IMR-90 (cell line): ENCODE data around the gene PREP.

Source experiments
- BHLHE40 ChIP-seq: fragments of 150-350 bp; IDR thresholded peaks from 2 replicates; pipeline ENCODE4 v1.6.1; 2016; ENCODE audit warnings: mild to moderate bottlenecking, low read depth, low read length
- MAFK ChIP-seq: IDR thresholded peaks from 2 replicates; pipeline ENCODE4 v1.6.1; 2012; ENCODE audit warnings: low read depth, low read length, improper control_type of control experiment
- MXI1 ChIP-seq: IDR thresholded peaks from 2 replicates; pipeline ENCODE4 v1.6.1; 2012; ENCODE audit warnings: low read depth, mild to moderate bottlenecking, low read length, moderate library complexity, borderline replicate concordance
- NFE2L2 ChIP-seq: fragments of 150-350 bp; IDR thresholded peaks from 2 replicates; pipeline ENCODE4 v1.6.1; 2016; ENCODE audit warnings: low read depth, mild to moderate bottlenecking, low read length
- POLR2A ChIP-seq: IDR thresholded peaks from 2 replicates; pipeline ENCODE4 v1.6.1; 2012; ENCODE audit warnings: mild to moderate bottlenecking, low read depth, low read length
- TF ChIP-seq, protein P1 (sequence below): conservative IDR thresholded peaks from 2 replicates; pipeline ENCODE4 v1.5.1; 2012; ENCODE audit warnings: mild to moderate bottlenecking, low read depth, low read length, improper control_type of control experiment

DNA sequence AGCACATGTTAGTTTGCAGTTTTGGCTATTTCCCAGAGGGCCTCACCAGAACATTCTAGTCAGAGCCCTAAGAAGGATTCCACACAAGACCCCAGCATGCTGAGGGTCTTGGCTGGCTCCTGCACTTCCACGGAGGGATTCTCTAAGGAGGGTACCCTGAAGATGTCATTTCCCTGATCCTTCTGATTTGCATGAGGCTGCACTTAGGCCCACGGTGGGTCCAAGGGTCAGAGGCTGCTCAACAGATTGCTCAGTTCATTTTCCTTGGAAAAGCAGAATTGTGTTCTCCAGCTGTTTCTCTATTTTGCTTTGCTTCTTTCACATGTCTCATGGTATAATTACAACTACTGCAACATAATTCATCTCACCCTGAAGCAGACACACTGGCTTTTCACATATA, 22.2 kb downstream of the PREP start:
- no peak for TF ChIP-seq MAFK
- no peak for TF ChIP-seq POLR2A
- TF ChIP-seq, protein P1, sequence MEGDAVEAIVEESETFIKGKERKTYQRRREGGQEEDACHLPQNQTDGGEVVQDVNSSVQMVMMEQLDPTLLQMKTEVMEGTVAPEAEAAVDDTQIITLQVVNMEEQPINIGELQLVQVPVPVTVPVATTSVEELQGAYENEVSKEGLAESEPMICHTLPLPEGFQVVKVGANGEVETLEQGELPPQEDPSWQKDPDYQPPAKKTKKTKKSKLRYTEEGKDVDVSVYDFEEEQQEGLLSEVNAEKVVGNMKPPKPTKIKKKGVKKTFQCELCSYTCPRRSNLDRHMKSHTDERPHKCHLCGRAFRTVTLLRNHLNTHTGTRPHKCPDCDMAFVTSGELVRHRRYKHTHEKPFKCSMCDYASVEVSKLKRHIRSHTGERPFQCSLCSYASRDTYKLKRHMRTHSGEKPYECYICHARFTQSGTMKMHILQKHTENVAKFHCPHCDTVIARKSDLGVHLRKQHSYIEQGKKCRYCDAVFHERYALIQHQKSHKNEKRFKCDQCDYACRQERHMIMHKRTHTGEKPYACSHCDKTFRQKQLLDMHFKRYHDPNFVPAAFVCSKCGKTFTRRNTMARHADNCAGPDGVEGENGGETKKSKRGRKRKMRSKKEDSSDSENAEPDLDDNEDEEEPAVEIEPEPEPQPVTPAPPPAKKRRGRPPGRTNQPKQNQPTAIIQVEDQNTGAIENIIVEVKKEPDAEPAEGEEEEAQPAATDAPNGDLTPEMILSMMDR: no peak
- TF ChIP-seq BHLHE40: no peak
- TF ChIP-seq MXI1: no peak
- no peak for TF ChIP-seq NFE2L2
